Keratinocyte (primary cell): ENCODE data around the gene DOP1B. TPM values are rescaled to one million over a fixed set of nuclear protein-coding genes. Genes with fewer than 3 reads are reported as not detected.

Experiments
- DNase-seq: peaks from one replicate; pipeline ENCODE4 v3.0.0-alpha.2; 2011; ENCODE audit warnings: low read depth, missing footprints, low spot score
- FAIRE-seq: peaks from 2 replicates; lab custom pipeline; 2011; peaks lifted over from hg19 to GRCh38; lab: Jason Lieb, UNC
- H2AFZ ChIP-seq: 2 replicates; pipeline ENCODE4 v1.6.0; 2012; ENCODE audit warnings: low read length, control low read depth, inconsistent platforms; ENCODE audit not compliant: control insufficient read depth
- H3K27ac ChIP-seq: 2 replicates; pipeline ENCODE4 v1.5.1; 2011; ENCODE audit warnings: low read length; ENCODE audit not compliant: control insufficient read depth, insufficient read depth
- H3K27me3 ChIP-seq: 3 replicates; pipeline ENCODE4 v1.6.0; 2011; ENCODE audit warnings: low read length; ENCODE audit not compliant: control insufficient read depth, insufficient read depth; ENCODE audit errors: extremely low read depth
- H3K36me3 ChIP-seq, 2 experiments: 2 replicates in 1 of 2; 3 replicates in 1 of 2; pipeline ENCODE4 v1.5.1; 2011; ENCODE audit warnings: low read length in 2 of 2, mild to moderate bottlenecking in 1 of 2; ENCODE audit not compliant: control insufficient read depth in 2 of 2, insufficient read depth in 2 of 2; ENCODE audit errors: extremely low read depth in 1 of 2
- H3K4me1 ChIP-seq: 3 replicates; pipeline ENCODE4 v1.5.1; 2011; ENCODE audit warnings: low read length; ENCODE audit not compliant: control insufficient read depth, insufficient read depth; ENCODE audit errors: extremely low read depth
- H3K4me2 ChIP-seq: 3 replicates; pipeline ENCODE4 v1.6.0; 2011; ENCODE audit warnings: low read depth, low read length; ENCODE audit not compliant: control insufficient read depth, insufficient read depth; ENCODE audit errors: extremely low read depth
- H3K4me3 ChIP-seq, 3 experiments: fragments of 200-600 bp in 1 of 3; sonication (generic) in 1 of 3; 2 replicates in 2 of 3; 3 replicates in 1 of 3; pipeline ENCODE4 v1.5.1; 2011 to 2016; ENCODE audit warnings: low read length in 3 of 3, mild to moderate bottlenecking in 3 of 3, control low read depth in 2 of 3, inconsistent platforms in 1 of 3, low read depth in 1 of 3, mixed read lengths in 1 of 3, mixed run types in 1 of 3, moderate library complexity in 1 of 3; ENCODE audit not compliant: control insufficient read depth in 2 of 3, insufficient read depth in 2 of 3; ENCODE audit errors: extremely low read depth in 1 of 3
- H3K79me2 ChIP-seq: 2 replicates; pipeline ENCODE4 v1.6.0; 2012; ENCODE audit warnings: low read length; ENCODE audit not compliant: control insufficient read depth, insufficient read depth
- H3K9ac ChIP-seq: 3 replicates; pipeline ENCODE4 v1.6.0; 2011; ENCODE audit warnings: low read length; ENCODE audit not compliant: control insufficient read depth, insufficient read depth; ENCODE audit errors: extremely low read depth
- H3K9me1 ChIP-seq: 3 replicates; pipeline ENCODE4 v1.6.0; 2011; ENCODE audit warnings: low read length; ENCODE audit not compliant: control insufficient read depth, insufficient read depth; ENCODE audit errors: extremely low read depth
- H3K9me3 ChIP-seq: 2 replicates; pipeline ENCODE4 v1.5.1; 2012; ENCODE audit warnings: low read depth, low read length; ENCODE audit not compliant: control insufficient read depth
- H4K20me1 ChIP-seq: 3 replicates; pipeline ENCODE4 v1.6.0; 2011; ENCODE audit warnings: low read length; ENCODE audit not compliant: control insufficient read depth, insufficient read depth; ENCODE audit errors: extremely low read depth
- CTCF ChIP-seq, 3 experiments: IDR thresholded peaks in 1 of 3; conservative IDR thresholded peaks in 1 of 3; optimal IDR thresholded peaks in 1 of 3; 2 replicates in 2 of 3; 3 replicates in 1 of 3; pipeline versions ENCODE3 to v1.5.1; 2011; ENCODE audit warnings: low read length in 3 of 3, mild to moderate bottlenecking in 3 of 3, moderate library complexity in 2 of 3, control low read depth in 1 of 3, inconsistent platforms in 1 of 3; ENCODE audit not compliant: insufficient read depth in 2 of 3; ENCODE audit errors: extremely low read depth in 1 of 3
- EZH2 ChIP-seq: IDR thresholded peaks from one replicate; pipeline ENCODE4 v1.6.1; 2012; ENCODE audit warnings: inconsistent platforms, mild to moderate bottlenecking, low read length, moderate library complexity
- dilution Hi-C: fragments of 300-500 bp; cut with MboI; formaldehyde crosslinking; loops from one replicate; pipeline ENCODE4 v1.7.0; 2020; ENCODE audit warnings: low sequenced_read_pairs; ENCODE audit not compliant: extremely low pct_ligation_motif_present
- polyA plus RNA-seq, 5 experiments: library from polyadenylated mRNA; depleted of rRNA in 3 of 5; stranded (reverse) in 3 of 5; stranded (forward) in 1 of 5; unstranded in 1 of 5; fragments of >200 nt; gene quantifications; 1 replicate in 1 of 5; 2 replicates in 3 of 5; 3 replicates in 1 of 5; pipeline versions ENCODE4 v1.2.1 to v1.2.3, GENCODE V29; 2011 to 2012; ENCODE audit warnings: missing spikeins in 2 of 5, low read depth in 1 of 5, low replicate concordance in 1 of 5

DOP1B gene
- polyA plus RNA-seq, 1 donor (not counting 4 experiments of a cell fraction or from before 2014, with no cell fraction given) = 2.9 TPM

- no peaks in the 10 kb centered on the region for H3K36me3 ChIP-seq
- DNase-seq = no peak
- no peak for FAIRE-seq
- TF ChIP-seq CTCF (optimal IDR thresholded peaks at IDR 0.05 in 1 of 3, IDR thresholded peaks at IDR 0.05 in 1 of 3, conservative IDR thresholded peaks at IDR 0.05 in 1 of 3; ENCODE audit: extremely low read depth in 1 of 3, insufficient read depth in 2 of 3, low read length in 3 of 3) (no peak), EZH2 (no peak)
- no peak overlapping the region for H2AFZ ChIP-seq
- H3K4me1 ChIP-seq = no peaks in the 10 kb centered on the region
- no peak overlapping the region for H3K27ac ChIP-seq
- dilution Hi-C loops = no loop called here
- H3K9me3 ChIP-seq = no peaks in the 10 kb centered on the region
- H3K4me2 ChIP-seq = no peak overlapping the region
- H3K9ac ChIP-seq = no peak overlapping the region
- no peaks in the 10 kb centered on the region for H3K9me1 ChIP-seq
- no peak overlapping the region for H3K4me3 ChIP-seq
- H3K27me3 ChIP-seq = no peaks in the 10 kb centered on the region
- no peaks in the 10 kb centered on the region for H3K79me2 ChIP-seq
- no peaks in the 10 kb centered on the region for H4K20me1 ChIP-seq
Measured at GRCh38 chr21:36120304-36120888, 36.2 kb upstream of the DOP1B start.

- FAIRE-seq (no peak), DNase-seq (no peak)
- H3K4me1 ChIP-seq = peaks cover 12% of the 10 kb centered on the region
- TF ChIP-seq EZH2 = no peak
- peak in 2 of 3 experiments; percentile 23 to 54 for TF ChIP-seq CTCF (optimal IDR thresholded peaks at IDR 0.05 in 1 of 3, IDR thresholded peaks at IDR 0.05 in 1 of 3, conservative IDR thresholded peaks at IDR 0.05 in 1 of 3; ENCODE audit: extremely low read depth in 1 of 3, insufficient read depth in 2 of 3, low read length in 3 of 3)
- no peaks in the 10 kb centered on the region for H3K79me2 ChIP-seq
- H3K36me3 ChIP-seq = no peaks in the 10 kb centered on the region
- no peak overlapping the region for H2AFZ ChIP-seq
- H3K27me3 ChIP-seq = no peaks in the 10 kb centered on the region
- H3K9ac ChIP-seq = no peak overlapping the region
- no peak overlapping the region for H3K4me3 ChIP-seq
- no peak overlapping the region for H3K27ac ChIP-seq
- no peaks in the 10 kb centered on the region for H3K9me3 ChIP-seq
- H3K4me2 ChIP-seq = no peak overlapping the region
- dilution Hi-C loops = no loop called here
- no peaks in the 10 kb centered on the region for H3K9me1 ChIP-seq
- no peaks in the 10 kb centered on the region for H4K20me1 ChIP-seq
Measured at GRCh38 chr21:36122977-36123376, 33.6 kb upstream of the DOP1B start.
